Endothelial cell of umbilical vein (primary cell): ENCODE measurements around the gene NRXN3. TPM values are rescaled to one million over a fixed set of nuclear protein-coding genes. Genes with fewer than 3 reads are reported as not detected.

Experiments used
- BruUV-seq: library from RNA; stranded (reverse); fragments of 400-500 nt; replicated peaks from 2 replicates; lab custom pipeline; 2021; lab: Mats Ljungman, UMichigan
- CTCF ChIA-PET: fragments of 300-600, 350-600 bp; sonication (Branson Sonifier 250); formaldehyde crosslinking; loops from one replicate; lab custom pipeline; 2021; ENCODE audit warnings: antibody characterized with exemption, inconsistent platforms; lab: Charles Lee
- POLR2A ChIA-PET: fragments of 300-600, 350-600 bp; sonication (Branson Sonifier 250); formaldehyde crosslinking; loops from one replicate; lab custom pipeline; 2021; ENCODE audit warnings: antibody characterized with exemption, inconsistent platforms; lab: Charles Lee
- DNase-seq: peaks from one replicate; pipeline ENCODE4 v3.0.0-alpha.2; 2011; ENCODE audit warnings: low read depth, low spot score
- FAIRE-seq: peaks from 2 replicates; lab custom pipeline; 2011; peaks lifted over from hg19 to GRCh38; lab: Jason Lieb, UNC
- H2AFZ ChIP-seq: 2 replicates; pipeline ENCODE4 v1.6.0; 2012; ENCODE audit warnings: low read depth, low read length, control low read depth, inconsistent platforms
- H3K27ac ChIP-seq: 2 replicates; pipeline ENCODE4 v1.5.1; 2011; ENCODE audit warnings: low read depth, mild to moderate bottlenecking, control low read depth, low read length, moderate library complexity; ENCODE audit not compliant: insufficient read depth
- H3K27me3 ChIP-seq, 2 experiments: 2 replicates each; pipeline versions ENCODE4 v1.6.0 to v1.6.1; 2011; ENCODE audit warnings: low read length in 2 of 2, mixed read lengths in 1 of 2; ENCODE audit not compliant: control insufficient read depth in 2 of 2, insufficient read depth in 2 of 2
- H3K36me3 ChIP-seq, 2 experiments: 2 replicates in 1 of 2; 3 replicates in 1 of 2; pipeline ENCODE4 v1.5.1; 2011; ENCODE audit warnings: low read length in 2 of 2, mild to moderate bottlenecking in 1 of 2, moderate library complexity in 1 of 2; ENCODE audit not compliant: control insufficient read depth in 2 of 2, insufficient read depth in 2 of 2; ENCODE audit errors: extremely low read depth in 1 of 2
- H3K4me1 ChIP-seq: 3 replicates; pipeline ENCODE4 v1.5.1; 2011; ENCODE audit warnings: mild to moderate bottlenecking, low read length; ENCODE audit not compliant: control insufficient read depth, insufficient read depth; ENCODE audit errors: extremely low read depth
- H3K4me2 ChIP-seq: 2 replicates; pipeline ENCODE4 v1.6.1; 2011; ENCODE audit warnings: low read length, control low read depth, mixed read lengths; ENCODE audit not compliant: insufficient read depth
- H3K4me3 ChIP-seq, 3 experiments: fragments of 200-600 bp in 1 of 3; sonication (generic), shearing (Covaris generic) in 1 of 3; replicated peaks in 1 of 3; 2 replicates each; pipeline ENCODE4 v1.5.1; 2011 to 2016; ENCODE audit warnings: control low read depth in 3 of 3, low read length in 3 of 3, mild to moderate bottlenecking in 2 of 3, inconsistent platforms in 1 of 3, low read depth in 1 of 3, moderate library complexity in 1 of 3; ENCODE audit not compliant: insufficient read depth in 1 of 3
- H3K79me2 ChIP-seq: 2 replicates; pipeline ENCODE4 v1.6.0; 2012; ENCODE audit warnings: low read length, inconsistent platforms; ENCODE audit not compliant: control insufficient read depth, insufficient read depth
- H3K9ac ChIP-seq: replicated peaks from 2 replicates; pipeline ENCODE3; 2011; ENCODE audit warnings: low read length, control low read depth; ENCODE audit not compliant: insufficient read depth; ENCODE audit errors: extremely low read depth
- H3K9me1 ChIP-seq: replicated peaks from 3 replicates; pipeline ENCODE4 v1.6.0; 2011; ENCODE audit warnings: mild to moderate bottlenecking, low read length; ENCODE audit not compliant: control insufficient read depth, insufficient read depth; ENCODE audit errors: extremely low read depth
- H3K9me3 ChIP-seq: replicated peaks from 2 replicates; pipeline ENCODE4 v1.5.1; 2012; ENCODE audit warnings: low read length, inconsistent platforms; ENCODE audit not compliant: control insufficient read depth, insufficient read depth
- H4K20me1 ChIP-seq: replicated peaks from 2 replicates; pipeline ENCODE3; 2011; ENCODE audit warnings: mild to moderate bottlenecking, low read length; ENCODE audit not compliant: control insufficient read depth, insufficient read depth; ENCODE audit errors: extremely low read depth
- EZH2 ChIP-seq: IDR thresholded peaks from 2 replicates; pipeline ENCODE4 v1.6.1; 2012; ENCODE audit warnings: borderline replicate concordance, low read depth, mild to moderate bottlenecking, moderate library complexity, low read length, inconsistent platforms; ENCODE audit not compliant: severe bottlenecking
- FOS ChIP-seq: IDR thresholded peaks from 2 replicates; pipeline ENCODE4 v1.6.1; 2011; ENCODE audit warnings: mild to moderate bottlenecking, low read length, moderate library complexity, borderline replicate concordance; ENCODE audit not compliant: insufficient read depth
- GATA2 ChIP-seq: IDR thresholded peaks from 2 replicates; pipeline ENCODE4 v1.7.0; 2011; ENCODE audit warnings: low read depth, mild to moderate bottlenecking, moderate library complexity, mixed read lengths, low read length; ENCODE audit not compliant: insufficient read length, insufficient read depth
- JUN ChIP-seq: IDR thresholded peaks from 2 replicates; pipeline ENCODE4 v1.6.1; 2011; ENCODE audit warnings: borderline replicate concordance, low read depth; ENCODE audit not compliant: insufficient read length, insufficient read depth
- MAX ChIP-seq: IDR thresholded peaks from 2 replicates; pipeline ENCODE4 v1.6.1; 2011; ENCODE audit not compliant: insufficient read depth, insufficient read length
- MYC ChIP-seq: IDR thresholded peaks from one replicate; pipeline ENCODE4 v1.6.1; 2011; ENCODE audit warnings: mild to moderate bottlenecking, low read depth, low read length
- POLR2A ChIP-seq: IDR thresholded peaks from 2 replicates; pipeline ENCODE4 v1.6.1; 2012; ENCODE audit warnings: low read depth, mild to moderate bottlenecking, control low read depth, low read length
- POLR2AphosphoS5 ChIP-seq: IDR thresholded peaks from 2 replicates; pipeline ENCODE4 v1.6.1; 2012; ENCODE audit warnings: low read depth, mild to moderate bottlenecking, control low read depth, low read length, moderate library complexity; ENCODE audit not compliant: insufficient read depth
- dilution Hi-C: fragments of 300-500 bp; cut with MboI; formaldehyde crosslinking; loops from one replicate; pipeline ENCODE4 v1.15.0; 2019; ENCODE audit warnings: low sequenced_read_pairs; ENCODE audit not compliant: extremely low pct_ligation_motif_present
- intact Hi-C: fragments of 100-400 bp; cut with micrococcal nuclease; formaldehyde crosslinking; loops from one replicate; pipeline ENCODE4 v1.10.0; 2022
- polyA plus RNA-seq, 4 experiments: library from polyadenylated mRNA; depleted of rRNA in 3 of 4; stranded (reverse) in 3 of 4; unstranded in 1 of 4; fragments of >200 nt; gene quantifications; 2 replicates each; pipeline versions ENCODE4 v1.2.1 to v1.2.3, GENCODE V29; 2011 to 2012; ENCODE audit warnings: missing spikeins in 1 of 4
- total RNA-seq: library from RNA; stranded (reverse); gene quantifications from 2 replicates; pipeline ENCODE4 v1.2.3, GENCODE V29; 2021
- TF ChIP-seq, protein P1 (sequence below), 2 donors: IDR thresholded peaks; 1 replicate in 1 of 2; 2 replicates in 1 of 2; pipeline ENCODE4 v1.5.1; 2011; ENCODE audit warnings: low read length in 2 of 2, mild to moderate bottlenecking in 2 of 2, moderate library complexity in 2 of 2, control low read depth in 1 of 2, inconsistent platforms in 1 of 2, low read depth in 1 of 2; ENCODE audit not compliant: insufficient read depth in 1 of 2; ENCODE audit errors: extremely low read depth in 1 of 2

The NRXN3 gene
- total and polyA plus RNA-seq, 2 donors (not counting 3 experiments of a cell fraction or from before 2014, with no cell fraction given), result 0.72 to 4.2 TPM

DNA sequence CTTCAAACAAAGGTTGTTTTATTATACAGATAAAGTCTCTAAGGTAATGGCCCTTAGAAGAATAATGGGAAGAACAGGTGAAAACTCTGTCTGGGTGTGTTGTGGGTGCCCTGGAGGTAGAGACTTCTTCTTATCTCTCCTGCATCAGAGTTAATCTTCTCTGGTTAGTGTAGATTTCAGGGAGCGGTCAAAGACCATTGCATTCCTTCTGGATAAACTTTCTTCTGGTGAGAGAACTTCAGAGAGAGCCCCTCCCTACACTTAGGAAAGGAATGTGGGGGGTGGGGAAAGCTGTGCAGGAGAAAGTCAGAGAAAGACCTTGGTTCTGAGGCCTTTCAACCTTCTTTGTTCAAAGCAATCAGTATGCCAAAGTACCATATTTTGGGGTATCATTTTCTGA, 1382.6 kb downstream of the NRXN3 start:
- no peak for FAIRE-seq
- Histone ChIP-seq H3K9ac (no peak overlapping the region), H3K9me1 (no peaks in the 10 kb centered on the region), H3K79me2 (no peaks in the 10 kb centered on the region), H4K20me1 (no peaks in the 10 kb centered on the region), H3K9me3 (no peaks in the 10 kb centered on the region), H2AFZ (no peak overlapping the region), H3K4me1 (no peaks in the 10 kb centered on the region), H3K36me3 (no peaks in the 10 kb centered on the region), H3K4me2 (no peak overlapping the region), H3K27me3 (no peaks in the 10 kb centered on the region), H3K4me3 (no peak overlapping the region), H3K27ac (no peak overlapping the region)
- POLR2A ChIA-PET, result no interaction called here
- CTCF ChIA-PET, result interaction anchor here (1.5 kb wide), 1 partner anchor 9 kb away, joined by 5 read pairs; no protein-coding TSS in a partner anchor
- no TSS peak for BruUV-seq
- dilution Hi-C loops (no loop called here), intact Hi-C loops (no loop called here)
- TF ChIP-seq MYC (no peak), POLR2AphosphoS5 (no peak), MAX (no peak), POLR2A (no peak), JUN (no peak), GATA2 (no peak), FOS (no peak), EZH2 (no peak)
- TF ChIP-seq, protein P1, sequence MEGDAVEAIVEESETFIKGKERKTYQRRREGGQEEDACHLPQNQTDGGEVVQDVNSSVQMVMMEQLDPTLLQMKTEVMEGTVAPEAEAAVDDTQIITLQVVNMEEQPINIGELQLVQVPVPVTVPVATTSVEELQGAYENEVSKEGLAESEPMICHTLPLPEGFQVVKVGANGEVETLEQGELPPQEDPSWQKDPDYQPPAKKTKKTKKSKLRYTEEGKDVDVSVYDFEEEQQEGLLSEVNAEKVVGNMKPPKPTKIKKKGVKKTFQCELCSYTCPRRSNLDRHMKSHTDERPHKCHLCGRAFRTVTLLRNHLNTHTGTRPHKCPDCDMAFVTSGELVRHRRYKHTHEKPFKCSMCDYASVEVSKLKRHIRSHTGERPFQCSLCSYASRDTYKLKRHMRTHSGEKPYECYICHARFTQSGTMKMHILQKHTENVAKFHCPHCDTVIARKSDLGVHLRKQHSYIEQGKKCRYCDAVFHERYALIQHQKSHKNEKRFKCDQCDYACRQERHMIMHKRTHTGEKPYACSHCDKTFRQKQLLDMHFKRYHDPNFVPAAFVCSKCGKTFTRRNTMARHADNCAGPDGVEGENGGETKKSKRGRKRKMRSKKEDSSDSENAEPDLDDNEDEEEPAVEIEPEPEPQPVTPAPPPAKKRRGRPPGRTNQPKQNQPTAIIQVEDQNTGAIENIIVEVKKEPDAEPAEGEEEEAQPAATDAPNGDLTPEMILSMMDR (IDR thresholded peaks at IDR 0.05; ENCODE audit: extremely low read depth in 1 of 2, insufficient read depth in 1 of 2, low read depth in 1 of 2, low read length in 2 of 2), result no peak
- DNase-seq, result no peak
